Suprapubic skin (tissue), 4 donors: ENCODE results near the gene MTG1.

Experiments
- CTCF ChIP-seq, 2 donors: fragments of 200-600 bp in 1 of 2; fragments of 450-650 bp in 1 of 2; sonication (generic) in 1 of 2; IDR thresholded peaks; one replicate each; pipeline ENCODE4 v1.5.1; 2016 to 2019; ENCODE audit warnings: antibody characterized with exemption in 2 of 2, mild to moderate bottlenecking in 1 of 2, moderate library complexity in 1 of 2
- EP300 ChIP-seq: sonication (generic); formaldehyde crosslinking; IDR thresholded peaks from one replicate; pipeline ENCODE4 v1.6.1; 2017; ENCODE audit warnings: antibody characterized with exemption
- POLR2A ChIP-seq, 2 donors: fragments of 450-650 bp; IDR thresholded peaks; one replicate each; pipeline ENCODE4 v1.6.1; 2017; ENCODE audit warnings: antibody characterized with exemption in 2 of 2, mild to moderate bottlenecking in 2 of 2, moderate library complexity in 2 of 2
- POLR2AphosphoS5 ChIP-seq, 3 donors: sonication (generic); formaldehyde crosslinking; IDR thresholded peaks; one replicate each; pipeline ENCODE4 v1.6.1; 2017; ENCODE audit warnings: antibody characterized with exemption in 3 of 3

GRCh38 chr10:133372507-133372906, 21.4 kb upstream of the MTG1 start:
- TF ChIP-seq CTCF (IDR thresholded peaks at IDR 0.05) (no peak), POLR2AphosphoS5 (IDR thresholded peaks at IDR 0.05) (no peak), POLR2A (IDR thresholded peaks at IDR 0.05) (no peak), EP300 (no peak)
